Neural progenitor cell (in vitro differentiated cells): ENCODE results near the gene ANKRD23. TPM values are rescaled to one million over a fixed set of nuclear protein-coding genes. Genes with fewer than 3 reads are reported as not detected.
A peak's percentile ranks its signal among the peaks of the same experiment; 100 is the strongest.
"Not testable (repeated sequence)": the region's sequence is repeated elsewhere in the genome, so short reads cannot be mapped to it uniquely, and the experiment has no call there.

ENCODE experiments used
- DNase-seq: peaks from one replicate; pipeline ENCODE4 v3.0.0-alpha.2; 2016; ENCODE audit warnings: low spot score
- H2AFZ ChIP-seq: fragments of 200-600 bp; sonication (generic); replicated peaks from 2 replicates; pipeline ENCODE4 v1.6.1; 2016; ENCODE audit warnings: antibody characterized with exemption
- H3F3A ChIP-seq: fragments of 200-600 bp; sonication (generic); 2 replicates; pipeline ENCODE4 v1.6.1; 2016; ENCODE audit warnings: antibody characterized with exemption, low read depth
- H3K27ac ChIP-seq: fragments of 200-600 bp; sonication (generic); 2 replicates; pipeline ENCODE4 v1.5.1; 2016; ENCODE audit warnings: mild to moderate bottlenecking
- H3K27me3 ChIP-seq: fragments of 200-600 bp; sonication (generic); 2 replicates; pipeline ENCODE4 v1.6.1; 2016; ENCODE audit warnings: mild to moderate bottlenecking, moderate library complexity
- H3K36me3 ChIP-seq: fragments of 200-600 bp; sonication (generic); 2 replicates; pipeline ENCODE4 v1.5.1; 2016
- H3K4me1 ChIP-seq: fragments of 200-600 bp; sonication (generic); 2 replicates; pipeline ENCODE4 v1.6.1; 2016; ENCODE audit warnings: mixed run types
- H3K4me2 ChIP-seq: fragments of 200-600 bp; sonication (generic); 2 replicates; pipeline ENCODE4 v1.6.1; 2016
- H3K4me3 ChIP-seq: fragments of 200-600 bp; sonication (generic); 2 replicates; pipeline ENCODE4 v1.5.1; 2016
- H3K79me2 ChIP-seq: fragments of 200-600 bp; sonication (generic); 2 replicates; pipeline ENCODE4 v1.6.1; 2016; ENCODE audit warnings: low read depth
- H3K9ac ChIP-seq: fragments of 200-600 bp; sonication (generic); 2 replicates; pipeline ENCODE4 v1.6.1; 2016
- H3K9me3 ChIP-seq: fragments of 200-600 bp; sonication (generic); 2 replicates; pipeline ENCODE4 v1.5.1; 2016; ENCODE audit warnings: low read depth
- H4K20me1 ChIP-seq: fragments of 200-600 bp; sonication (generic); 2 replicates; pipeline ENCODE4 v1.6.1; 2016; ENCODE audit warnings: low read depth
- H3K27ac Mint-ChIP-seq: 3 replicates; pipeline ENCODE4 v1.8.0; 2021; ENCODE audit warnings: mixed read lengths
- H3K27me3 Mint-ChIP-seq: 2 replicates; pipeline ENCODE4 v1.8.0; 2022; ENCODE audit warnings: low read depth, mild to moderate bottlenecking, inconsistent platforms, moderate library complexity, mixed read lengths; ENCODE audit not compliant: insufficient read depth
- H3K36me3 Mint-ChIP-seq: 3 replicates; pipeline ENCODE4 v1.8.0; 2021; ENCODE audit warnings: mixed read lengths
- H3K4me1 Mint-ChIP-seq: 3 replicates; pipeline ENCODE4 v1.8.0; 2021; ENCODE audit warnings: mixed read lengths
- H3K4me3 Mint-ChIP-seq: 3 replicates; pipeline ENCODE4 v1.8.0; 2021; ENCODE audit warnings: mild to moderate bottlenecking, moderate library complexity, mixed read lengths
- H3K9me3 Mint-ChIP-seq: 3 replicates; pipeline ENCODE4 v1.8.0; 2020; ENCODE audit warnings: mixed read lengths
- EZH2 ChIP-seq: fragments of 200-600 bp; sonication (generic); IDR thresholded peaks from 2 replicates; pipeline ENCODE4 v1.6.1; 2017; ENCODE audit warnings: antibody characterized with exemption, mild to moderate bottlenecking, moderate library complexity
- EZH2phosphoT487 ChIP-seq: fragments of 200-600 bp; sonication (generic); IDR thresholded peaks from 2 replicates; pipeline ENCODE4 v1.6.1; 2017; ENCODE audit warnings: antibody characterized with exemption
- total RNA-seq: library from RNA; depleted of rRNA; stranded (reverse); fragments of >200 nt; gene quantifications from 2 replicates; pipeline ENCODE4 v1.2.3, GENCODE V29; 2015; ENCODE audit warnings: low replicate concordance
- TF ChIP-seq, protein P1 (sequence below): fragments of 200-600 bp; sonication (generic); IDR thresholded peaks from 2 replicates; pipeline ENCODE4 v1.5.1; 2017; ENCODE audit warnings: antibody characterized with exemption, mild to moderate bottlenecking

Gene ANKRD23
- total RNA-seq, 1 donor from 2014 or later = 10.8 TPM

GRCh38 chr2:96865654-96866053, 21.8 kb upstream of the ANKRD23 start:
- H3K9me3 Mint-ChIP-seq = no peaks in the 10 kb centered on the region
- Histone ChIP-seq H3K79me2 (peaks cover 60% of the 10 kb centered on the region), H3F3A (peaks cover 20% of the 10 kb centered on the region), H4K20me1 (peaks cover 66% of the 10 kb centered on the region), H3K4me1 (peaks cover 13% of the 10 kb centered on the region), H3K9me3 (no peaks in the 10 kb centered on the region), H3K27ac (no peak overlapping the region), H3K36me3 (no peaks in the 10 kb centered on the region), H3K4me3 (no peak overlapping the region), H2AFZ (no peak overlapping the region), H3K4me2 (no peak overlapping the region), H3K27me3 (no peaks in the 10 kb centered on the region), H3K9ac (no peak overlapping the region)
- peaks cover 15% of the 10 kb centered on the region for H3K27me3 Mint-ChIP-seq
- no peak for DNase-seq
- no peak overlapping the region for H3K27ac Mint-ChIP-seq
- peaks cover 18% of the 10 kb centered on the region for H3K4me1 Mint-ChIP-seq
- H3K36me3 Mint-ChIP-seq = peaks cover 13% of the 10 kb centered on the region
- TF ChIP-seq EZH2phosphoT487 (no peak), EZH2 (no peak)
- TF ChIP-seq, protein P1, sequence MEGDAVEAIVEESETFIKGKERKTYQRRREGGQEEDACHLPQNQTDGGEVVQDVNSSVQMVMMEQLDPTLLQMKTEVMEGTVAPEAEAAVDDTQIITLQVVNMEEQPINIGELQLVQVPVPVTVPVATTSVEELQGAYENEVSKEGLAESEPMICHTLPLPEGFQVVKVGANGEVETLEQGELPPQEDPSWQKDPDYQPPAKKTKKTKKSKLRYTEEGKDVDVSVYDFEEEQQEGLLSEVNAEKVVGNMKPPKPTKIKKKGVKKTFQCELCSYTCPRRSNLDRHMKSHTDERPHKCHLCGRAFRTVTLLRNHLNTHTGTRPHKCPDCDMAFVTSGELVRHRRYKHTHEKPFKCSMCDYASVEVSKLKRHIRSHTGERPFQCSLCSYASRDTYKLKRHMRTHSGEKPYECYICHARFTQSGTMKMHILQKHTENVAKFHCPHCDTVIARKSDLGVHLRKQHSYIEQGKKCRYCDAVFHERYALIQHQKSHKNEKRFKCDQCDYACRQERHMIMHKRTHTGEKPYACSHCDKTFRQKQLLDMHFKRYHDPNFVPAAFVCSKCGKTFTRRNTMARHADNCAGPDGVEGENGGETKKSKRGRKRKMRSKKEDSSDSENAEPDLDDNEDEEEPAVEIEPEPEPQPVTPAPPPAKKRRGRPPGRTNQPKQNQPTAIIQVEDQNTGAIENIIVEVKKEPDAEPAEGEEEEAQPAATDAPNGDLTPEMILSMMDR = no peak
- H3K4me3 Mint-ChIP-seq = peak overlapping the region; percentile 67

DNA sequence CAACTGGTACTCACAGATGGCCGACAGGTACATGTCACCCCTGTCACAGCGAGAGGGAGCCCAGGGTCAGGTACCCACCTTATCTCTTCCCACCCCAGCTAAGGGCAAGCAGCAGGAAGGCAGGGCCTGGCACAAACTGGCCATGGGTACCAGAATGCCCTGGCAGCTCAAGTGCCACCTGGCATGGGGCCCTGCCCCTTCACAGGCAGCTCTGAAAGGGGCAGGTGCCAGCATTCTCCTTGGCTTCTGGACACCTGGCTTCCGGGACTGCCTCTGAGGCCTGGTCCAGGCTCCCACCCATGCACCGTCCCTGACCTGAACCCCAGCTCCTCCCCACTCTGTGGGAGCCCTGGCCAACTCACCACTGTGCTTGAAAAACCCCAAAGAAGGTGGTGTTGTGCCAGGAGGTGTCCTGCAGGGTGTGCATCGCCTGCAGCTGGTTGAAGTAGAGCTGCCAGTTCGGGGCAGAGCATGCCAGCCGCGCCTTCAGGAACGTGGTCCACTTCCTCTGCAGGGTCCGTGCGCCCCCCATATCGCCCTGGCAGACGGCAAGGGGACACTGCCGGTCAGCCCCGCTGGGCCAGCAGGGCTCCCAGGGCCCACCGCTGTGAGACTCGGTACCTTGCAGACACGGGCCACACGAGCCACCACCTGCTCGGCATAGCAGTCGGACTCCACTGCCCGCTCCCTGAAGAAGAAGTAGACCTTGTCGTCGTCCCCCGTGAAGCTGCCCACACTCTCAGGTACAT, 20.7 kb upstream of the ANKRD23 start:
- no peak overlapping the region for H3K9ac ChIP-seq
- H3K27ac ChIP-seq = no peak overlapping the region
- no peaks in the 10 kb centered on the region for H3K9me3 Mint-ChIP-seq
- peaks cover 48% of the 10 kb centered on the region for H3K79me2 ChIP-seq
- H3K4me3 ChIP-seq = no peak overlapping the region
- peaks cover 11% of the 10 kb centered on the region for H3K27me3 Mint-ChIP-seq
- no peaks in the 10 kb centered on the region for H3K9me3 ChIP-seq
- no peak for TF ChIP-seq EZH2
- TF ChIP-seq, protein P1 = no peak
- TF ChIP-seq EZH2phosphoT487 = no peak
- H3K4me3 Mint-ChIP-seq = no peak overlapping the region
- peaks cover 77% of the 10 kb centered on the region for H4K20me1 ChIP-seq
- no peak overlapping the region for H3K4me2 ChIP-seq
- no peak overlapping the region for H3K27ac Mint-ChIP-seq
- H2AFZ ChIP-seq = no peak overlapping the region
- peaks cover 9% of the 10 kb centered on the region for H3K4me1 ChIP-seq
- no peaks in the 10 kb centered on the region for H3K27me3 ChIP-seq
- H3F3A ChIP-seq = peaks cover 22% of the 10 kb centered on the region
- H3K36me3 Mint-ChIP-seq = peaks cover 16% of the 10 kb centered on the region
- DNase-seq = no peak
- H3K36me3 ChIP-seq = no peaks in the 10 kb centered on the region
- peaks cover 21% of the 10 kb centered on the region for H3K4me1 Mint-ChIP-seq

DNA sequence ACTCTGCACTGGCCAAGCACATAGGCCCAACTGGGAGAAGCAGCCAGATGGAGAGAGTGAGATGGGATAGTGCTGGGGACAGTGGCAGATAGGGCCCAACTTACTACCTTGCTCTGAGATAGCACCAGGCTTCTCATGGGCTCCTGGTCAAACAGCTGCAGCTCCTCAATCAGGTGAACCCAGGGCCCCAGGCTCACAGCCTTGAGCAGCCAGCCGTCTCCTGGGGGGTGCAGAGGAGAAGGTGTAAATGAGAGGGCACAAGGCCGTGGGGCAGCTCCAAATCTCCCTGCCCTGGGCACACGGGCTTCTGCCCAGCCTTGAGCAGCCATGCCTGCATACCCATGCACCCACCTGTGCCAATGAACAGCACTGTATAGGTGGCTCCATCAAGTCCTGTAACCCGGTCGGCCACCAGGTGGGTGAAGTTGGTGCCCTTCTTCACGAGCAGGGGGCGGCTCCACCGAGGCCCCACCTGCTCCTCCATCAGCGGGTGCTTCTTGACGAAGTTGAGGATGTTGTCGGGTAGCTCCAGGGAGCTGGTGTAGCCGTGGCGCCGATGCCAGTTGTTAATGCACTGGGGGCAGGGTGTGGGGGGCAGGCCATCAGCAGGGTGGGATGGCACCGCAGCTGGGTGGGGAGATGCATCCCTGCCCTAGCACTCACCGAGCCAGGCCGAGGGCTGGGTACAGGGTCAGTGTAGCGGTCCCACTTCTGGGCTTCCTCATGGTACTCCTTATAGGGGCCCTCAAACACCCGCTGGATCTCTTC, 19.9 kb upstream of the ANKRD23 start:
- Histone ChIP-seq H3K4me3 (no peak overlapping the region), H3K9me3 (no peaks in the 10 kb centered on the region), H3K4me2 (no peak overlapping the region), H4K20me1 (peaks cover 84% of the 10 kb centered on the region), H2AFZ (no peak overlapping the region), H3K27ac (no peak overlapping the region), H3K4me1 (peaks cover 13% of the 10 kb centered on the region), H3F3A (peaks cover 30% of the 10 kb centered on the region), H3K9ac (no peak overlapping the region), H3K79me2 (peaks cover 41% of the 10 kb centered on the region), H3K27me3 (no peaks in the 10 kb centered on the region), H3K36me3 (no peaks in the 10 kb centered on the region)
- Mint-ChIP-seq H3K4me1 (peaks cover 28% of the 10 kb centered on the region), H3K27me3 (peaks cover 11% of the 10 kb centered on the region), H3K27ac (no peak overlapping the region), H3K36me3 (peaks cover 16% of the 10 kb centered on the region), H3K9me3 (no peaks in the 10 kb centered on the region), H3K4me3 (no peak overlapping the region)
- DNase-seq = no peak
- TF ChIP-seq EZH2phosphoT487 = no peak
- TF ChIP-seq, protein P1 = no peak
- no peak for TF ChIP-seq EZH2

GRCh38 chr2:96863056-96863455, 19.2 kb upstream of the ANKRD23 start:
- H3K27me3 Mint-ChIP-seq = peaks cover 11% of the 10 kb centered on the region
- not testable (repeated sequence) for H3K9me3 ChIP-seq, H3K9me3 Mint-ChIP-seq, H3K27ac Mint-ChIP-seq, H2AFZ ChIP-seq, H3K4me3 Mint-ChIP-seq, H3K9ac ChIP-seq, H3K4me3 ChIP-seq, H3K27me3 ChIP-seq, H3K27ac ChIP-seq, DNase-seq, H3K36me3 ChIP-seq, H3K4me2 ChIP-seq
- Histone ChIP-seq H3K4me1 (peaks cover 14% of the 10 kb centered on the region), H4K20me1 (peaks cover 86% of the 10 kb centered on the region), H3F3A (peaks cover 37% of the 10 kb centered on the region), H3K79me2 (peaks cover 34% of the 10 kb centered on the region)
- H3K36me3 Mint-ChIP-seq = peaks cover 16% of the 10 kb centered on the region
- H3K4me1 Mint-ChIP-seq = peaks cover 29% of the 10 kb centered on the region
